NB4 (cell line): ENCODE data around the gene LRBA.

Experiments
- DNase-seq: peaks from one replicate; pipeline ENCODE4 v3.0.0; 2010; ENCODE audit warnings: low read depth
- H3K4me3 ChIP-seq: one replicate; pipeline ENCODE4 v1.5.1; 2011; ENCODE audit warnings: mild to moderate bottlenecking, low read depth, low read length, moderate library complexity
- CTCF ChIP-seq: IDR thresholded peaks from one replicate; pipeline ENCODE4 v1.5.1; 2012; ENCODE audit warnings: low read depth, low read length
- MAX ChIP-seq: IDR thresholded peaks from 2 replicates; pipeline ENCODE4 v1.6.1; 2011; ENCODE audit warnings: low read depth, low read length
- MYC ChIP-seq: IDR thresholded peaks from 2 replicates; pipeline ENCODE4 v1.6.1; 2011; ENCODE audit warnings: low read depth, low read length
- POLR2A ChIP-seq: IDR thresholded peaks from 2 replicates; pipeline ENCODE4 v1.6.1; 2011; ENCODE audit warnings: mild to moderate bottlenecking; ENCODE audit not compliant: insufficient read length; ENCODE audit errors: extremely low read depth

The LRBA gene

GRCh38 chr4:150862829-150863228, 152.3 kb downstream of the LRBA start:
- no peak for DNase-seq
- TF ChIP-seq MYC (no peak), CTCF (no peak), POLR2A (no peak), MAX (no peak)

GRCh38 chr4:150859453-150859852, 155.6 kb downstream of the LRBA start:
- no peak overlapping the region for H3K4me3 ChIP-seq
- TF ChIP-seq MAX, result no peak
- TF ChIP-seq POLR2A, result no peak
- TF ChIP-seq CTCF, result no peak
- no peak for TF ChIP-seq MYC
- DNase-seq, result no peak

More at GRCh38 chr4:150862829-150863228, 152.3 kb downstream of the LRBA start:
- H3K4me3 ChIP-seq, result no peak overlapping the region

GRCh38 chr4:150855981-150856510, 159.0 kb downstream of the LRBA start:
- DNase-seq, result no peak
- TF ChIP-seq MYC (no peak), MAX (no peak), POLR2A (no peak), CTCF (no peak)
- no peak overlapping the region for H3K4me3 ChIP-seq

- H3K4me3 ChIP-seq, result no peak overlapping the region
- no peak for DNase-seq
- no peak for TF ChIP-seq CTCF
- TF ChIP-seq MAX, result no peak
- no peak for TF ChIP-seq POLR2A
- no peak for TF ChIP-seq MYC
These were observed 160.5 kb downstream of the LRBA start for GRCh38 chr4:150854600-150854999.

GRCh38 chr4:150853882-150854281, 161.2 kb downstream of the LRBA start:
- TF ChIP-seq CTCF, result no peak
- TF ChIP-seq POLR2A, result no peak
- TF ChIP-seq MAX, result no peak
- no peak for TF ChIP-seq MYC
- no peak overlapping the region for H3K4me3 ChIP-seq
- DNase-seq, result no peak

GRCh38 chr4:150852216-150852615, 162.9 kb downstream of the LRBA start:
- DNase-seq, result no peak
- H3K4me3 ChIP-seq, result no peak overlapping the region
- TF ChIP-seq POLR2A, result no peak
- TF ChIP-seq MYC, result no peak
- TF ChIP-seq MAX, result no peak
- TF ChIP-seq CTCF, result no peak
